CD4-positive, alpha-beta T cell treated with Interferon gamma for 1 hour (primary cell): ENCODE measurements around the gene CFAP54.
"Not testable (repeated sequence)": the region's sequence is repeated elsewhere in the genome, so short reads cannot be mapped to it uniquely, and the experiment has no call there.

ENCODE experiments used
- DNase-seq: peaks from one replicate; pipeline ENCODE4 v3.0.0-alpha.2; 2020

Gene CFAP54, protein sequence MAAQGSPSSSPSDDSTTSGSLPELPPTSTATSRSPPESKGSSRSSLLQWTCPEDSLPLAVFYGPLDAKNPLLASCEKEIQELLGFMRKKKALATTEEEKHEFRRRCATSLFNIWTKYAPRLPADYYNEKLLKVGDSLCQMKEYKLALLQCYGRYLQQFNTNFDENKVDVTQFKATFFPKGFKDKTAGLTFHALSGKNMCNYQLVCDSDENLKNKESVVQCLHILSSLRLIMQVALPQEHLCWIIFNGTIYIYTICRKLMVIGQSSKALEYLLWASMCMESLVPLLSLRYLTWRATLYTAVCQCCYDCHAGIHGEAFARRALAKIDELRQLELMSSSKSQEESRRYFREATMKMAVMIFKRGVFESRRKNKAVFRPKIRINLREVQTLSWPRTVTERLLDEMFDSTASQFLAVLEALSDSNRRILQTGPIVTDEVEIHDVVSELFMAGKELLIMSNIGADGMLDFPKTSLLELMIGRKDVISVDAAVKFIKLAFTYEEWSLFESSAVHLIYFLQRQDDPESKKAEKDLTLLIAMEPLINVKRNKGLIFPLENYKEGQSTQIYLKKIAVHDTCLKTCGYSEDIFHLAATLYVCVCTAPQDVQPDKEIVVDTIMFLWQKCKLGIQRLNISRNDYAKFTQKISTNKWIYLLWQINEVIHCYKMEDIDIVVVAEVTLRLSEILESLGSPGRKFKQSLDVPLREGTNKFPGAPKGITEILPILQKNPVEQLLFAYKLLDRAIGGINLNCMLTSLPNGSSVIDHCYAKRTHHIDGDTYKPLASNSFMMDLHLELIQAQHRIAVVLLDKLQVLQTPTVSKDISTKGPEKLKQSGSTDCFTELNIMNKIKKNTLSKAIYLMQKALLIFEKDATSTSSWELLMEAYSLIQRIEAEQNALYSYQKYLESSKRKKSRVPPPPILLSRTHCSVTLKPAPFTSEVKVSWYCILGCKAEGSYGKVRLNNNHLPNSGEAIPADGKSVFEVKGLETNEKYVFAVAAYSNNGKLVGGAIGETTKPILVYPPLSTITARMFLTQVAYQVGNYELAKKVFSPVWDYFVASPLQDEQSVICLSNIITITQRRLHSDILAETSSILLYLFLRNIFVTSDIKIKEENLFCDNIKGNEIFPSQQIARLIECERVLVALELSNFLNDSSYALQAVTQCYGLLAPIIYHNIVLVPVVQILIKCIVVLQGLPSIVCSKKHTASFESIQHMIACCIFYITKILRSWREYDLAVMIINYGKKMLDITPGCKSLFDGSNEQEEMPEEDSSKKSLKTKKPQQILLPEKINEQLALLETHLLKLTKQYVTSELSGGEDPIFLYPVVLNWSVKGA (N-terminal part only)

DNA sequence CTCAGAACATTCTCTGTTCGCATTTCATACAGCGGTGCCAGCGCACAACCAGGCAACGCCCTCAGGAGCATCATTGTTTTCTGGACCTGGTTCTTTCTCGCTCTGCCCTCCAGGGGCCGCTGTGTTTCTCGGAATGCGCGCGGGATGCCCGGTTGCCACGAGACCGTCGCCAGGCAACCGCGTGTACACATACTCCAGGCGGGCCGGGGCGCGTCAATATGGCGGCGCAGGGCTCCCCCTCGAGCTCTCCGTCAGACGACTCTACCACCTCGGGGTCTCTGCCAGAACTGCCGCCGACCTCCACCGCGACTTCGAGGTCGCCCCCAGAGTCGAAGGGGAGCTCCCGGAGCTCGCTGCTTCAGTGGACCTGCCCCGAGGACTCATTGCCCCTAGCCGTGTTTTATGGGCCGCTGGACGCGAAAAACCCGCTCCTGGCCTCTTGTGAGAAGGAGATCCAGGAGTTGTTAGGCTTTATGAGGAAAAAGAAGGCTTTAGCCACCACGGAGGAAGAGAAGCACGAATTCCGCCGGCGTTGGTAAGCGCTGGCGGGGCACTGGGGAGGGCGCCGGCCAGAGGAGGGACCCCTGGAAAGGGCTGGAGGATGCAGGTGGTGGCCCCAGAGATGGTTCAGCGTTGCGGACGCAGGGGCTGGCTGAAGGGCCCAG is at the start of gene CFAP54:
Gene CFAP54, plus strand, starts transcription at position 186 of the 665 bp plus-strand sequence. Its CDS starts 33 bp downstream, at position 219.
- DNase-seq: peak; percentile 95

DNA sequence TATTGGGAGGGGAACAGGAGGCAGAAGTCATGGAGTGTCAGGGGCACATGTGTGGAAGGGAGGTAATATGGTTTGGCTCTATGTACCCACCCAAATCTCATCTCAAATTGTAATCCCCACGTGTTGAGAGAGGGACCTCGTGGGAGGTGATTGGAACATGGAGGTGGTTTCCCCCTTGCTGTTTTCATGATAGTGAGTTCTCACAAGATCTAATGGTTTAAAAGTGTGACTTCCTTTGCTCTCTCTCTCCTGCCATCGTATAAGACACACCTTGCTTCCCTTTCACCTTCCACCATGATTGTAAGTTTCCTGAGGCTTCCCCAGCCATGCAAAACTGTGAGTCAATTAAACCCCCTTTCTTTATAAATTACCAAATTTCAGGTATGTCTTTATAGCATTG is 47.6 kb upstream of the CFAP54 start:
- no peak for DNase-seq

DNA sequence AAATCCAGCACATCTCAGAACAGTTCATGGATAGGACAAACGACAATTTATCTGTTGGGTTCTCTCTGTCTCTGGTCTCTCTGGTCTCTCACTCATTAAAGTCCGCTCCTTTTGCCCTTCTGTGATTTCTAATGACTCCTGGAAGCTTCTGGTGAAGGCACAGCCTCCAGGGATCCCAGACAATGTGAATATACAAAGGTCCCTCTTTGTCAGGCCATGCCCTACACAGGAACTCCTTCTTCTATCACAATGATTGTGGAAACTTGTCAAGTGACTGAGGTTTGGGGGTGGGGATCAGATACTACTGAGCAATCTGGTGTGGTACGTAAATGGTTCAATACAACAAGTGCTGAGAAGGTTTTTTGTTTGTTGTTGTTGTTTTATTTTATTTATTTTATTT is 46.5 kb upstream of the CFAP54 start:
- DNase-seq: no peak

DNA sequence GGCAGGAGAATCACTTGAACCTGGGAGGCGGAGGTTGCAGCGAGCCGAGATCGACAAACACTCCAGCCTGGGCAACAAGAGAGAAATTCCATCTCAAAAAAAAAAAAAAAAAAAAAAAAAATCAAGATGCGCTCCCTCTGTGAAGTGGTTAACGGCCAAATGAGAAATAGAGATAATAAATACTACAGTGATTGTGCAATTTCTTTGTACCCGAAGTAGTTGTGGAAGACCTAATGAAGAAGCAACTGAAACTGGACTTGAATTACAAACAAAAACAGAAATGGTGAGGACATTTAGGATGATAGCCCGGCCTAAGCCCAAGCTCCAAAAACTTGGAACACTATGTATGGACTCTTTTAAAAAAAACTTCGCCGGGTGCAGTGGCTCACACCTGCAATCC is 45.0 kb upstream of the CFAP54 start:
- no peak for DNase-seq

DNA sequence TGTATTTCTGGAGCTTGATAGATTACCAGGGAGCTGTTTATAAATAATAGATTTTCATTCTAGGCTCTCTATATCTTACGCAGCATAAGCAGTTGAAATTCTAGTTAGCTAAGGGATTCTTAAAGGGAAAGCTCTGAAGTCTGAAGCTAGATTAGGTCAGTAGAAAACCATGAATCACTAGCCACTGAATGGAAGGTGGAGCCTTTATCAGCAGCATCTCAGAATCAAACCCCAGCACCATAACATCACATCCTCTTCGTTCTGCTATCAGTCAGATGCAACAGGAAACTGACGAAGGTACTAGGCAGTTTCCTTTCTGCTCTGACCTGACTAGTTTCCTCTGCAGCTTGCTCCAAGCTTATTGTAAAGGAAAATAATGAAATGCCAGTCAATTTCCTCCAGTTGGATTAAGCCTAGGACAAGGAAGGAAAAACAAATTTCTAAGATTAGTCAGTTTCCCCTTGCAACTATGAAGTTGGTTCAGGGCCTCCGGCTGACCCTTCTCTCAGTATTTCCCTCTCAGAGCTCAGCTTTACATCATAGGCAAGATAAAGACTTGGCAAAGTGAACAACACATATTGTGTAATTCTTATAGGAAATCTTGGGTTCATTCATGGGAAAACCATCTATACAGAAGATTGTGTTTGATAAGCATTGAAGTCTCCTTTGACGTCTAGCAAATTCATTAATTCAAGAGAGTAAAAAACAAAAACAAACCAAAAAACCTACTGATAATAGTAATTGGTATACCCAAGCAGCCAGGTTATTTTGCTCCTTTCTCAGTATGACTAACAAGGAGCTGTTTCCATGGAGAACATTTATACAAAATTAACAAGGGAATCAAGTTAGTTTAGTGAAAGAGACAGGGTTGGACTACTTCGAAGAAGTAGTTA is 43.4 kb upstream of the CFAP54 start:
- peak; percentile 75 for DNase-seq

DNA sequence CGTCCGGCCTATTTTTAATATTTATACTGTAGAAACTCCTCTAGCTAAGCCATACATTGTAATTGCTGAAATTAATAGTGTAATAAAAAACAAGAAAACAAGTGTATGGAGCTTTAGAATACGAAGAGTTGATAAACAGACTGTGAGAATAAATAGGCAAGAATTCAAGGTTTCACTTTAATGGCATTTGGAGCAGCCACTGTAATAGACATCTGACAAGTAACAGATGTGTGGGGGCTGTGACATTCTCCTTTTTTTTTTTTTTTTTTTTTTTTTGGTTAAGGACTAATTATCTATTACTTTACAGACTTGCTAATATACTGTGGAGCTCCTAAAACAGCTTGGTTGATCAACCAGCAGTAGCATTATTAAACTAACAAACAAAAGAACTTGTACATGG is 42.1 kb upstream of the CFAP54 start:
- no peak for DNase-seq

DNA sequence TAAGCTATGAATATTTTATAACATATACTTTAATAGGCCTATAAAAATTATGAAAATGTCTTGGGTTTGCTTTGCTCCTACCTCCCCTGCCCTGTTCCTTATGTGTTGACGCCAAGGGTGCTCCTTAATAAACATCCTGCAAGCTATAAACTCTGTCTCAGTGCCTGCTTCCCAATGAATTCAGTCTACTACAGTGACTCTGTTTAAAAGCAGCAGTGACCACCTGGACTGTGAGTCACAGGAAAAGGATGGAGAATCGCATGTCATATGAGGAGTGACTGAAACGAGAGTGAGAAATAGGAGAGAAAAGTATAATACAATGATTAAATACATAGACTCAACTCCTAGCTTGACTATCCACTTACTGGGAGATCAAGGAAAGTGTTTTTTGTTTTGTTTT is 41.1 kb upstream of the CFAP54 start:
- DNase-seq: no peak

DNA sequence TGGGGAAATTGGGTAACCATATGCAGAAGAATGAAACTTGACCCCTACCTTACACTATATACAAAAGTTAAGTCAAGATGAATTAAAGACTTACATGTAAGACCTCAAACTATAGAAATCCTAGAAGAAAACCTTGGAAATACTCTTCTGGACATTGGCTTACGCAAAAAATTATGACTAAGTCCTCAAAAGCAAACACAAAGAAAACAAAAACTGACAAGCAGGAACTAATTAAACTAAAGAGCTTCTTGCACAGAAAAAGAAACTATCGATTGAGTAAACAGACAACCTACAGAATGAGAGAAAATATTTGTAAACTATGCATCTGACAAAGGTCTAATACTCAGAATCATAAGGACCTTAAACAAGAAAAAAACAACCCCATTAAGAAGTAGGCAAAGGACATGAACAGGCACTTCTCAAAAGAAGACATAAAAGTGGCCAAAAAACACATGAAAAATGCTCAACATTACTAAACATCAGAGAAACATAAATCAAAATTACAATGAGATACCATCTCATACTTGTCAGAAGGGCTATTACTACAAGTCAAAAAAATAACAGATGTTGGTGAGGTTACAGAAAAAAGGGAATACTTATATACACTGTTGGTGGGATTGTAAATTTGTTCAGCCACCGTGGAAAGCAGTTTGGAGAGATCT is 37.0 kb upstream of the CFAP54 start:
- no peak for DNase-seq

DNA sequence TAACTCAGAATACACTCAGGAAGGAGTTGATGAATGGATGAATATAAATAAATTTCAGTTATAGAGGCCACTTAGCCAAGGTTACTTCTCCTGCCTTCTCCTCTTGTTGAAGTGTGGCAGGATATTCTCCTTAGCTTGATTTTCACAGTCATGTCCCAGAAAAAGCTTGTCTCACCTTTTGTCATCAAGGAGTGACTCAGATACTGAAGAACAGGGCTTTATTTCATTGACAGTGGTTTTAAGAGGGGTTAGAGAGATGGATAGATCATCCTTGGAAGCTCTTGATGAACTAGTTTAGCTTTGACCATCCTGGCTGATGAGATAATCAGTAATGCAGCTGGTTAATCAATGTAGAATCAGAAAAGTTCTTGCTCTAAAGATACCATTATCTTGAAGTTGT is 35.0 kb upstream of the CFAP54 start:
- DNase-seq: no peak

DNA sequence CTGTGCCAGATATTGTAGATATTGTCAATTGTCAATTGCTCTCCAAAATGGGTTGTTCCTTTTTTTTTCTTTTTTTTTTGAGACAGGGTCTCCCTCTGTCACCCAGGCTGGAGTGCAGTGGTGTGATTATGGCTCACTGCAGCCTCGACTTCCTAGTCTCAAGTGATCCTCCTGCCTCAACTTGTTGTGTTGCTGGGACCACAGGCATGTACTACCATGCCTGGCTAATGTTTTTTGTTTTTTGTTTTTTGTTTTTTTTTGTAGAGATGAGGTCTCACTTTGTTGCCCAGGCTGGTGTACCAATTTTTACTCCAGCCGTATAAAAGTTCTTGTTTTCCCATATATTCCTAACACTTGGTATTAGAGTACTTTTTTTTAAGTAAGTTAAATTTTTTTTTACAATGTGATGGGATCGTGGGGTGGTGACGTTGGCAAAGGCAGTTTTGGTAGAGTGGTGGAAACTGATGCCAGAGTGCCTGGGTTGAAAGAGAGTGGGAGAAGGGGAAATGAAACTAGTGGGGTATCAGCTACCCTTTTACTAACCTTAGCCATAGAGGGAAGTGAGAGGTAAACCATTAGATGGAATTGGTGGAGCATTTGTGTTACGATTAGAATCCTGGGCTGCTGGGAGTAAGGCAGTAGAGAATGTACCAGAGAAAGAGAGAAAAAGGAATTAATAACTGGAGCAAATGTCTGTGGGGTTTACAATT is 33.0 kb upstream of the CFAP54 start:
- DNase-seq: peak; percentile 7

DNA sequence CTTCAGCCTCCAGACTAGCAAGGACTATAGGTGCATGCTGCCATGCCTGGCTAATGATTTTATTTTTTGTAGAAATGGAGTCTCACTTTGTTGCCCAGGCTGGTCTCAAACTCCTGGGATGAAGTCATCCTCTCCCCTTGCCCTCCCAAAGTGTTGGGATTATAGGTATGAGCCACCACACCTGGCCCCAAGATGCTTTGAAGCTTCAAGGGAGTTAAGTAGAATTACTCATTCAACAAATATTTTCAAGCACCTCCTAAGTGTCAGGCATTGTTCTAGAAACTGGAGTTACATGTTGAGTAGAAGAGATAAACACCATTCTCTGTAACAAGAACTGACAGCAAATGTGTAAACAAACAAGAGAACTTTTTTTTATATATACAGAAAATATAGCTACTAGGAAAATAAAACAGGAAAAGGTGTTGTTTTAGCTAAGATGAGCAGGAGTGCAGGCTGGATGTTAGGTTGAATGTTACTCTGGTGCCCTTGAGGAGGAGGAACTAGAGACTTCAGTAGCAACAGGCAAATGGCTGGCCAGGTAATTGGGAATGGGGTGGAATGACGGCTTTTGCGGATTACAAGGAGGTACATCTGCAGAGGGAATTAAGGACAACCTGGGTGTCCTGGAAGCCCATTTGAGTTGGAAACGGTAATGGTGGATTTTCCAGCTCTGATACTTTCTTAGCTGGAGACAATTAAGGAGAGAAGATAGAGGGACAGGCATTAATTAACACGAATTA is 32.0 kb upstream of the CFAP54 start:
- DNase-seq: no peak

DNA sequence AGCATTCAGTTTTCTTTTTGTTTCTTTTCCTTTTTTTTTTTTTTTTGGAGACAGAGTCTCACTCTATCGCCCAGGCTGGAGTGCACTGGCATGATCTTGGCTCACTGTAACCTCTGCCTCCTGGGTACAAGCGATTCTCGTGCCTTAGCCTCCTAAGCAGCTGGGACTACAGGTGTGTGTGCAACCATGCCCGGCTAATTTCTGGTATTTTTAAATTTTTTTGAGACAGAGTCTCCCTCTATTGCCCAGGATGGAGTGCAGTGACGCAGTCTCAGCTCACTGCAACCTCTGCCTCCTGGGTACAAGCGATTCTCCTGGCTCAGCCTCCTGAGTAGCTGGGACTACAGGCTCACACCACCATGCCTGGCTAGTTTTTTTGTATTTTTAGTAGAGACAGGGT is 30.1 kb upstream of the CFAP54 start:
- DNase-seq: not testable (repeated sequence)

DNA sequence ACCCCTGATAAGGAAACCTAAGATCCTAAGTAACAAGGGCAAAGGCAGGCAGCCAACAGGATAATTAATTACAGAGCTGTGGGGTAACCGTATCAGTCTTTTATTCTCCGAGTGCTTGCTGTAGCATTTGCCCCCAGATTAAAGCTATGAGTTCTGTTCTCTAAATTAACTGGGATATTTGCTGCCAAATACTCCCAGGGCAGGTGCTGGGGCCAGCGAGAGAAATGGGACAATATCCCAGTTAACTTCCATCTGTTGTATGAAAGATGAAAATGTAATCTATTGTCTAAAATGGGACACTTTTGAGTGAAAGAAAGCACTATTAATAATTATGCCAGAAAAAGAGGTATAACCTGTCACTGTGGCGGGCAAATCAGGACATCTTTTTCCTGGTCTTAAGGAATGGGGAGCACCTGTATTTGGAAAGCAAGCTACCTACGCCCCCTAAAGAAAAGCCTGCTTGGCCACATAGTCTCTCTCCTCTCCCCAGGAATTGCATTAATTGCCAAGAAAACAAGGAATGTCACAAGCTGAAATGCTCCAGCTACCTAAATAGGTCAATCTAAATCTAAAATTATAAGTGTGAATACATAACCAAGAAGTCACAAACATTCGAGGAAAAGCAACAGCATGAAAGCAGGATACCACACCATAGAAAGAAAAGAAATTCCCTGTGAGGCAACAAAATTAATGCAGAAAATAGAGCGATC is 26.7 kb upstream of the CFAP54 start:
- no peak for DNase-seq

DNA sequence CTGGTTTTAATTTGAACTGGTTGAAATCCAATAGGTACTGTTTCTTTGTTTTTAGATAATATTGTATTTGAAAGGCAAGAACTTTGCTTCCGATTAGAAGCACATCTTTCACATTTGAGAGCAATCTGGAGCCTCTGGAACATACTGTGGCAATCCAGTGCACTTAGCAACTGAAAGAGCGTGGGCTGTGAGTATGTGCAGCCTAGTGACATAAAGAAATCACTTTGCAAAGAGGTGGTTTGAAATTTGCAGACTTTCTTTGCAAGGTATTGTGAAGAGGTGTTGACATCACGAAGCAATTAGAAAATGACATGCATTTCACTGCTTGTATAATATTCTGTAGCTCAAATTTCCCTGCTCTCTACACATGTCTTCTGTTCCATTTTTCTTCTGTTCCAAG is 23.5 kb upstream of the CFAP54 start:
- no peak for DNase-seq

DNA sequence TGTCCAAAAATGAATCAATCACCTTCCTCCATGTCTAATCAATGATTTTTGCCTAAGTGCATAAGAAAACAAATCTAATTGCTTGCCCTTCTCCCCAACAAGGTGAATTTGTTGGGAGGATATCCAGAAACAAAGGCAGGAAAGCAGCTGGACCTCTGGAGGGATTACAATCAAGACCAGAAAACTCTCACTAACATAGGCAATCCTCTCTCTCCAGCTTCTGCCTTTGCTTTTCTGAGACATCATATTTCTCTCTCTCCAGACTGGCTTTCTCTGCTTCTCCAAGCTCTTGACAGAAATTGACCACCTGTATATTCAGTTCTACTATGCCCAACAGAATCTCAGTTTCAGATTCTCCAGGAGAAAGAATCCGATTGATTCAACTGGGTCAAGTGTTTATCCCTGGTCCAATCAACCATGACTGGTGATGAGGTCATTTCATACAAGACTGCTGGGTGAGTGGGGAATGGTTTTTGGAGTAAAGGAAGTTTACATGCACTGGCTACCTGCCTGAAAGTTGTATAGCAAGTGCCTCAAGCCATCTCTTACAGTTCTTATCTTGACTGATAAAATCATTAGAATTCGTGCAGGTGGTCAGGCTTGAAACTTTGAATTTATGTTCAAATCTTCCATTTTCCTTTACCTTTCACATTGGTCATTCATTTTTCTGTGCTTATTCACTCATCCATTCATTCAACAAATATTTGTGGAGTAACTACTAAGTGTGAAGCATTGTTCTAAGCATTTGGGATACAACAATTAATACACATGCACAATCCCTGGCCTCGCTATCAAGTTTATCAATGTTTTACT is 22.2 kb upstream of the CFAP54 start:
- DNase-seq: no peak

DNA sequence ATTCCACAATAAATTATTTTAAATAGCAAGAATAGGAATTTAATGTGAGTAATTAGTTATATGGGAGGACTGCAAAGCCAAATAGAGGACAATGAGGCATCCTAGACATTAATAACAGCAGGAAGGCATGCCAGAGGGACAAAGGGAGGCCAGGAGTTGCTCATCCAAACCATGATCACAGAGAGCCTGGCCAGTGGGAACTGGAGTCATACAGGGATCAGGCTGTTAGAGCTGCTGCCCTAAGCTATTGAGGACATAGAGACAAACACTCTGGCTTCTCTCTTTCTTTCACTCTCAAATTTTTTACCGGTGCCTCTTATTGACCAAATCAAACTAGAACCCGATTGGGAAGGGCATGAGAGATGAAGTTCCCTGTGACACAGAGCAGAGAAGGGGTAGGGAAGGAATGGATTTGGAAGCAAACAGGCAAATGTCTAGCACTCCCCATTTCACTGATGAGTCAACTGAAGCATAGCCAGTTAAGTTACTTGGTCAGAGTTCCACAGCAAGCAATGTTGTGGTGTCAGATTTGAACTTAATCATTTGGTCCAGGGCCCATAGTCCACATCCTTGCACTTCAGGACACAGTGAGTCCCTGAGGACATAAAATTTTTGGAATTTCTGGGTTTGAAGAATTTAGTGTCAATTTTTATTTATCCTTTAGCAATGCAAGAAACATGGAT is 17.9 kb upstream of the CFAP54 start:
- no peak for DNase-seq

DNA sequence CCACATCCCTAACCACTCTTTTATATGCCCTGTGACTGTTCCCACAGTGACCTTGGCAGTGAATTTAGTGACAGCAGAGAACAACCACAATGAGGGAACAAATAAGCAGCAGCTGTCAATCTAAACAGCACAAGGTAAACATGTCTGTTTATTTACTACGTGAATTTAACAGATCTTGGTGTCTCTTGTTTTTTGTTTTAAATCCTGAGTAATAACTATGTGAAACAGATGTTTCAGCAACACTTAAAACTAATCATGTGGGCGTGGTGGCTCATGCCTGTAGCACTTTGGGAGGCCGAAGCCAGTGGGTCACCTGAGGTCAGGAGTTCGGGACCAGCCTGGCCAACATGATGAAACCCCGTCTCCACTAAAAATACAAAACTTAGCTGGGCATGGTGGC is 17.0 kb upstream of the CFAP54 start:
- no peak for DNase-seq
